Mammary epithelial cell (primary cell): ENCODE data around the gene SKA2.

Experiments
- EZH2 ChIP-seq: IDR thresholded peaks from 2 replicates; pipeline ENCODE4 v1.6.1; 2012; ENCODE audit warnings: low read length, inconsistent platforms, borderline replicate concordance
- TF ChIP-seq, protein P1 (sequence below), 2 donors: IDR thresholded peaks in 1 of 2; conservative IDR thresholded peaks in 1 of 2; 2 replicates each; pipeline ENCODE4 v1.5.1; 2011 to 2012; ENCODE audit warnings: inconsistent platforms in 2 of 2, low read length in 2 of 2, mild to moderate bottlenecking in 2 of 2, control low read depth in 1 of 2, low read depth in 1 of 2; ENCODE audit not compliant: insufficient read depth in 1 of 2; ENCODE audit errors: extremely low read depth in 1 of 2

DNA sequence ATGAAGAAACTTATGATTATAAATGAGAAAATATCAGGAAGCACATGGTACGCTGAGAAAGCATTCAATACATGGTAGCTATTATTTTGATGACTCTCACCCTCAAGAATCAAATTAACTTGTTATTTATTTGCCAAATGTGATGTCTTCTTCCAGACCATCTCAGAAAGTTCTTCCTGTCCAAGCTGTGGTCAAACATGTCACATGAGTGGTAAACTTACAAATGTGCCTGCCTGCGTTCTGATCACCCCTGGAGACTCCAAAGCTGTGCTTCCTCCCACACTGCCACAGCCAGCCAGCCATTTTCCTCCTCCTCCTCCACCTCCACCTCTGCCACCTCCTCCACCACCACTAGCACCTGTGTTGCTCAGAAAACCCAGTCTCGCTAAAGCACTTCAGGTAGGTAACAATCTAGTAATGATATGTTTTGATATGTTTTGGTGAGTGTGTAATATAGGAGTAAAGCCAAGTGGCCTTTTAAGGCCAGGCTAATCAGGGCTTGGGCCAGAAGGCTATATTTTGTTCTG is 38.4 kb upstream of the SKA2 start:
- no peak for TF ChIP-seq EZH2
- TF ChIP-seq, protein P1, sequence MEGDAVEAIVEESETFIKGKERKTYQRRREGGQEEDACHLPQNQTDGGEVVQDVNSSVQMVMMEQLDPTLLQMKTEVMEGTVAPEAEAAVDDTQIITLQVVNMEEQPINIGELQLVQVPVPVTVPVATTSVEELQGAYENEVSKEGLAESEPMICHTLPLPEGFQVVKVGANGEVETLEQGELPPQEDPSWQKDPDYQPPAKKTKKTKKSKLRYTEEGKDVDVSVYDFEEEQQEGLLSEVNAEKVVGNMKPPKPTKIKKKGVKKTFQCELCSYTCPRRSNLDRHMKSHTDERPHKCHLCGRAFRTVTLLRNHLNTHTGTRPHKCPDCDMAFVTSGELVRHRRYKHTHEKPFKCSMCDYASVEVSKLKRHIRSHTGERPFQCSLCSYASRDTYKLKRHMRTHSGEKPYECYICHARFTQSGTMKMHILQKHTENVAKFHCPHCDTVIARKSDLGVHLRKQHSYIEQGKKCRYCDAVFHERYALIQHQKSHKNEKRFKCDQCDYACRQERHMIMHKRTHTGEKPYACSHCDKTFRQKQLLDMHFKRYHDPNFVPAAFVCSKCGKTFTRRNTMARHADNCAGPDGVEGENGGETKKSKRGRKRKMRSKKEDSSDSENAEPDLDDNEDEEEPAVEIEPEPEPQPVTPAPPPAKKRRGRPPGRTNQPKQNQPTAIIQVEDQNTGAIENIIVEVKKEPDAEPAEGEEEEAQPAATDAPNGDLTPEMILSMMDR (conservative IDR thresholded peaks at IDR 0.05 in 1 of 2, IDR thresholded peaks at IDR 0.05 in 1 of 2; ENCODE audit: extremely low read depth in 1 of 2, insufficient read depth in 1 of 2, low read depth in 1 of 2, low read length in 2 of 2): no peak
